K562 (cell line): ENCODE data around the gene FLRT1. TPM values are rescaled to one million over a fixed set of nuclear protein-coding genes. Genes with fewer than 3 reads are reported as not detected.

Source experiments
- ATAC-seq: fragments of 200-7000 bp; cut with Tn5 transposase; 3 replicates; pipeline ENCODE4 v1.9.1; 2020; ENCODE audit warnings: moderate library complexity
- BruUV-seq: library from RNA; stranded (reverse); fragments of 400-500 nt; replicated peaks from 2 replicates; lab custom pipeline; 2021; lab: Mats Ljungman, UMichigan
- CTCF ChIA-PET: fragments of 300-600 bp; formaldehyde crosslinking; extraction: SDS; loops from one replicate; lab custom pipeline; 2021; ENCODE audit warnings: low intra/inter-chr PET ratio; lab: Yijun Ruan, JAX
- POLR2A ChIA-PET: fragments of 300-600, 350-650 bp; sonication (Branson Sonifier 250); formaldehyde crosslinking; extraction: SDS; loops from one replicate; lab custom pipeline; 2021; ENCODE audit warnings: antibody characterized with exemption, inconsistent platforms; lab: Yijun Ruan, JAX
- DNase-seq, 4 experiments: peaks; one replicate each; pipeline versions ENCODE4 v3.0.0 to v3.0.0-alpha.2; 2011 to 2018; ENCODE audit warnings: low spot score in 3 of 4, mixed read lengths in 3 of 4; ENCODE audit errors: extremely low read depth in 1 of 4
- FAIRE-seq: peaks from 2 replicates; lab custom pipeline; 2011; peaks lifted over from hg19 to GRCh38; lab: Jason Lieb, UNC
- H2AFZ ChIP-seq: 2 replicates; pipeline ENCODE4 v1.6.0; 2011; ENCODE audit warnings: low read depth, low read length, control low read depth, inconsistent platforms
- H3K27ac ChIP-seq: fragments of 200-600 bp; 3 replicates; pipeline ENCODE4 v1.8.0; 2011; ENCODE audit warnings: low read depth, mild to moderate bottlenecking, control low read depth, inconsistent platforms, low read length, moderate library complexity, mixed read lengths; ENCODE audit errors: extremely low read depth
- H3K27me3 ChIP-seq, 2 experiments: fragments of 300-600 bp in 1 of 2; 2 replicates in 1 of 2; 3 replicates in 1 of 2; pipeline versions ENCODE4 v1.6.0 to v1.8.0; 2011; ENCODE audit warnings: inconsistent platforms in 2 of 2, low read length in 2 of 2, mild to moderate bottlenecking in 1 of 2, mixed read lengths in 1 of 2, moderate library complexity in 1 of 2; ENCODE audit not compliant: control insufficient read depth in 2 of 2, insufficient read depth in 2 of 2
- H3K36me3 ChIP-seq: fragments of 300-600 bp; 3 replicates; pipeline ENCODE4 v1.8.0; 2011; ENCODE audit warnings: mild to moderate bottlenecking, low read length, inconsistent platforms; ENCODE audit not compliant: control insufficient read depth, insufficient read depth
- H3K4me1 ChIP-seq, 2 experiments: fragments of 200-600 bp in 1 of 2; replicated peaks in 1 of 2; 2 replicates in 1 of 2; 3 replicates in 1 of 2; pipeline versions ENCODE4 v1.5.1 to v1.8.0; 2011; ENCODE audit warnings: inconsistent platforms in 2 of 2, low read length in 2 of 2, mild to moderate bottlenecking in 1 of 2, mixed read lengths in 1 of 2, moderate library complexity in 1 of 2; ENCODE audit not compliant: control insufficient read depth in 2 of 2, insufficient read depth in 2 of 2
- H3K4me2 ChIP-seq: 2 replicates; pipeline ENCODE4 v1.6.1; 2011; ENCODE audit warnings: low read length, control low read depth, inconsistent platforms, mixed read lengths; ENCODE audit not compliant: insufficient read depth
- H3K4me3 ChIP-seq: fragments of 200-600 bp; sonication (generic), shearing (Covaris generic); 2 replicates; pipeline ENCODE4 v1.5.1; 2016; ENCODE audit warnings: control low read depth, inconsistent platforms
- H3K79me2 ChIP-seq: fragments of 200-600 bp; 3 replicates; pipeline ENCODE4 v1.8.0; 2011; ENCODE audit warnings: low read length, inconsistent platforms; ENCODE audit not compliant: control insufficient read depth, insufficient read depth
- H3K9ac ChIP-seq, 2 experiments: 2 replicates each; pipeline versions ENCODE4 v1.6.0 to v1.6.1; 2011; ENCODE audit warnings: low read depth in 2 of 2, low read length in 2 of 2, control low read depth in 1 of 2, inconsistent platforms in 1 of 2, mild to moderate bottlenecking in 1 of 2, mixed read lengths in 1 of 2; ENCODE audit not compliant: insufficient read depth in 1 of 2
- H3K9me1 ChIP-seq: one replicate; pipeline ENCODE4 v1.6.0; 2011; ENCODE audit warnings: inconsistent platforms, mild to moderate bottlenecking, low read length, moderate library complexity; ENCODE audit not compliant: control insufficient read depth, insufficient read depth
- H3K9me3 ChIP-seq: replicated peaks from 2 replicates; pipeline ENCODE4 v1.5.1; 2011; ENCODE audit warnings: low read depth, low read length, inconsistent platforms; ENCODE audit not compliant: control insufficient read depth, insufficient read depth
- H4K20me1 ChIP-seq: replicated peaks from 2 replicates; pipeline ENCODE4 v1.6.1; 2011; ENCODE audit warnings: low read length, inconsistent platforms, mixed read lengths; ENCODE audit not compliant: control insufficient read depth, insufficient read depth
- ARID4B ChIP-seq: sonication (generic); formaldehyde crosslinking; IDR thresholded peaks from 2 replicates; pipeline ENCODE4 v1.8.0; 2022; ENCODE audit warnings: mild to moderate bottlenecking, missing genetic modification reagents
- COPS2 ChIP-seq: fragments of 450-650 bp; conservative IDR thresholded peaks from 2 replicates; pipeline ENCODE4 v1.6.1; 2016; ENCODE audit warnings: mild to moderate bottlenecking, moderate library complexity
- KAT2B ChIP-seq: IDR thresholded peaks from one replicate; pipeline ENCODE4 v1.6.1; 2012; ENCODE audit warnings: low read depth, mild to moderate bottlenecking, control low read depth, inconsistent platforms, low read length, moderate library complexity
- NFATC3 ChIP-seq: fragments of 450-650 bp; IDR thresholded peaks from 2 replicates; pipeline ENCODE4 v1.6.1; 2017; ENCODE audit warnings: mild to moderate bottlenecking
- PHTF2 ChIP-seq: fragments of 250-450 bp; sonication (Bioruptor Pico); IDR thresholded peaks from 2 replicates; pipeline ENCODE4 v1.5.0; 2021; ENCODE audit warnings: mild to moderate bottlenecking
- ZC3H4 ChIP-seq: sonication (generic); formaldehyde crosslinking; IDR thresholded peaks from 2 replicates; pipeline ENCODE4 v1.9.0; 2021; ENCODE audit warnings: missing genetic modification reagents, borderline replicate concordance
- ZNF347 ChIP-seq: fragments of 450-650 bp; formaldehyde crosslinking; IDR thresholded peaks from 2 replicates; pipeline ENCODE4 v1.4.0; 2020; ENCODE audit warnings: low read depth, mild to moderate bottlenecking, moderate library complexity
- ZNF408 ChIP-seq: fragments of 250-450 bp; sonication (Bioruptor Pico); IDR thresholded peaks from 2 replicates; pipeline ENCODE4 v1.4.0; 2020; ENCODE audit warnings: low read depth, mild to moderate bottlenecking, moderate library complexity
- ZNF436 ChIP-seq: fragments of 250-450, 450-650 bp; sonication (Bioruptor Pico); formaldehyde crosslinking; IDR thresholded peaks from 2 replicates; pipeline ENCODE4 v1.7.0; 2020; ENCODE audit warnings: mild to moderate bottlenecking
- ZNF830 ChIP-seq: fragments of 250-450 bp; sonication (Bioruptor Pico); IDR thresholded peaks from 2 replicates; pipeline ENCODE4 v1.5.0; 2021; ENCODE audit warnings: mild to moderate bottlenecking
- WGBS: fragments of 100-300 bp; shearing (Covaris generic); methylation state at CpG from one replicate; pipeline ENCODE4 v1.1.6; 2016; ENCODE audit warnings: low coverage, mixed read lengths; ENCODE audit not compliant: insufficient coverage; ENCODE audit errors: missing lambda C conversion rate; 5-methylcytosine and 5-hydroxymethylcytosine counted together
- in situ Hi-C: fragments of 300-500 bp; cut with MboI; formaldehyde crosslinking; loops from 4 replicates; pipeline ENCODE4 v1.15.0; 2018; ENCODE audit warnings: inconsistent platforms, mixed read lengths
- intact Hi-C: fragments of 100-400 bp; cut with micrococcal nuclease; formaldehyde crosslinking; loops from 2 replicates; pipeline ENCODE4 v1.14.2; 2022
- polyA plus RNA-seq, 8 experiments: library from polyadenylated mRNA; depleted of rRNA in 4 of 8; stranded (reverse) in 5 of 8; unstranded in 3 of 8; fragments of >200 nt; fragmentation: Nextera tagmentation in 2 of 8; fragmentation: Illumina TruSeq in 1 of 8; extraction: Ambion mirVana in 2 of 8; extraction: Trizol in 1 of 8; gene quantifications; 2 replicates each; pipeline versions ENCODE4 v1.2.1 to v1.2.3, GENCODE V29; 2011 to 2014; ENCODE audit warnings: inconsistent platforms in 1 of 8, missing spikeins in 1 of 8
- total RNA-seq, 7 experiments: library from RNA; depleted of rRNA in 6 of 7; stranded (reverse); fragments of >200 nt in 6 of 7; fragmentation: Illumina TruSeq in 2 of 7; extraction: Trizol in 2 of 7; gene quantifications; 2 replicates each; pipeline versions ENCODE4 v1.2.1 to v1.2.3, GENCODE V29; 2011 to 2021; ENCODE audit warnings: low replicate concordance in 1 of 7
- TF ChIP-seq, protein P1 (sequence below): fragments of 450-650 bp; IDR thresholded peaks from 2 replicates; pipeline ENCODE4 v1.7.1; 2018; ENCODE audit warnings: mild to moderate bottlenecking, low read depth; ENCODE audit not compliant: partially characterized antibody
- TF ChIP-seq, protein P2 (sequence below): fragments of 250-450 bp; sonication (Bioruptor Pico); IDR thresholded peaks from 2 replicates; pipeline ENCODE4 v1.8.0; 2021; ENCODE audit warnings: mild to moderate bottlenecking, moderate library complexity

The FLRT1 gene
- total and polyA plus RNA-seq, 9 of the 15 experiments (the other 6 are each of a cell fraction or from before 2014, with no cell fraction given), result not detected

DNA sequence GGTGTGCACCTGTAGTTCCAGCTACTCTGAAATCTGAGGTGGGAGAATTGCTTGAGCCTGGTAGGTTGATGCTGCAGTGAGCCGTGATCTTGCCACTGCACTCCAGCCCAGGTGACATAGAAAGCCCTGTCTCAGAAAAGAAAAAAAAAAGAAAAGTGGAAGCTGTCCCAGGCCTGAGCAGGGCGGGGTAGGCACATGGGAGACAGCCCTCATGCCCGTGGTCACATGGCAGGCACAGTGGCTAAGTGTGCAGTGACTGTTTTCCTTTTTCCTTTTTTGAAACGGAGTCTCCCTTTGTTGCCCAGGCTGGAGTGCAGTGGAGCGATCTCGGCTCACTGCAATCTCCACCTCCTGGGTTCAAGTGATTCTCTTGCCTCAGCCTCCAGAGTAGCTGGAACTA lies 41.7 kb upstream of the FLRT1 start (continued):
- no peak for TF ChIP-seq ARID4B
- no peak for TF ChIP-seq ZNF347 (CRISPR knock-in tag)

DNA sequence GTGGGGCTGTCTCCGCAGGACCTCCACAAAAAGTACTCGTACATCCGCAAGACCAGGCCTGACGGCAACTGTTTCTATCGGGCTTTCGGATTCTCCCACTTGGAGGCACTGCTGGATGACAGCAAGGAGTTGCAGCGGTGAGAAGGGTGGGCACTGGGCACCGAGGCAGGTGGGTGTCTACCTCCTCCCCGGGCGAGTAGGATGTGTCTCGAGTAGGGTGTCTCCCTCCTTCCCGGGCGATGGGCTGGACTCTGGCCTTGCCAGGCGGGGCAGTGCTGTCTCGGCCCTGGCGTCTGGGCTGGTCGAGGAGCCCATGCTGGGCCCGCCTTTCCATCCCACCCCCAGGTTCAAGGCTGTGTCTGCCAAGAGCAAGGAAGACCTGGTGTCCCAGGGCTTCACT lies 39.2 kb upstream of the FLRT1 start:
- ATAC-seq, result no peak
- Histone ChIP-seq H3K9me1 (no peaks in the 10 kb centered on the region), H3K36me3 (peaks cover 75% of the 10 kb centered on the region; the same call in 2 of the 3 replicates), H3K4me1 (peaks cover 0 to 43% of the 10 kb centered on the region in 2 experiments; a peak in 2 of 5 replicates), H3K4me3 (no peak overlapping the region), H3K27ac (no peak overlapping the region), H3K9me3 (no peaks in the 10 kb centered on the region), H3K9ac (no peak overlapping the region), H2AFZ (no peak overlapping the region), H3K27me3 (no peaks in the 10 kb centered on the region), H3K79me2 (0 out of 3 replicates have a peak, but pooled peaks cover 2% of the 10 kb centered on the region), H4K20me1 (peaks cover 4% of the 10 kb centered on the region; the same call in 1 of the 2 replicates), H3K4me2 (no peak overlapping the region)
- in situ Hi-C loops, result no loop called here
- no TSS peak for BruUV-seq
- intact Hi-C loops, result no loop called here
- FAIRE-seq, result no peak
- WGBS, result 94% methylated on average over 16 of the region's 18 CpGs
- CTCF ChIA-PET, result no interaction called here
- DNase-seq, result no peak
- POLR2A ChIA-PET, result interaction anchor here (0.7 kb wide), 1 partner anchor 20 kb away, joined by 3 read pairs; no protein-coding TSS in a partner anchor
- no peak for TF ChIP-seq ZNF408
- TF ChIP-seq PHTF2 (CRISPR knock-in tag), result no peak
- no peak for TF ChIP-seq NFATC3
- TF ChIP-seq, protein P1, sequence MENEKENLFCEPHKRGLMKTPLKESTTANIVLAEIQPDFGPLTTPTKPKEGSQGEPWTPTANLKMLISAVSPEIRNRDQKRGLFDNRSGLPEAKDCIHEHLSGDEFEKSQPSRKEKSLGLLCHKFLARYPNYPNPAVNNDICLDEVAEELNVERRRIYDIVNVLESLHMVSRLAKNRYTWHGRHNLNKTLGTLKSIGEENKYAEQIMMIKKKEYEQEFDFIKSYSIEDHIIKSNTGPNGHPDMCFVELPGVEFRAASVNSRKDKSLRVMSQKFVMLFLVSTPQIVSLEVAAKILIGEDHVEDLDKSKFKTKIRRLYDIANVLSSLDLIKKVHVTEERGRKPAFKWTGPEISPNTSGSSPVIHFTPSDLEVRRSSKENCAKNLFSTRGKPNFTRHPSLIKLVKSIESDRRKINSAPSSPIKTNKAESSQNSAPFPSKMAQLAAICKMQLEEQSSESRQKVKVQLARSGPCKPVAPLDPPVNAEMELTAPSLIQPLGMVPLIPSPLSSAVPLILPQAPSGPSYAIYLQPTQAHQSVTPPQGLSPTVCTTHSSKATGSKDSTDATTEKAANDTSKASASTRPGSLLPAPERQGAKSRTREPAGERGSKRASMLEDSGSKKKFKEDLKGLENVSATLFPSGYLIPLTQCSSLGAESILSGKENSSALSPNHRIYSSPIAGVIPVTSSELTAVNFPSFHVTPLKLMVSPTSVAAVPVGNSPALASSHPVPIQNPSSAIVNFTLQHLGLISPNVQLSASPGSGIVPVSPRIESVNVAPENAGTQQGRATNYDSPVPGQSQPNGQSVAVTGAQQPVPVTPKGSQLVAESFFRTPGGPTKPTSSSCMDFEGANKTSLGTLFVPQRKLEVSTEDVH, result no peak
- TF ChIP-seq ZNF830, result no peak
- TF ChIP-seq, protein P2, sequence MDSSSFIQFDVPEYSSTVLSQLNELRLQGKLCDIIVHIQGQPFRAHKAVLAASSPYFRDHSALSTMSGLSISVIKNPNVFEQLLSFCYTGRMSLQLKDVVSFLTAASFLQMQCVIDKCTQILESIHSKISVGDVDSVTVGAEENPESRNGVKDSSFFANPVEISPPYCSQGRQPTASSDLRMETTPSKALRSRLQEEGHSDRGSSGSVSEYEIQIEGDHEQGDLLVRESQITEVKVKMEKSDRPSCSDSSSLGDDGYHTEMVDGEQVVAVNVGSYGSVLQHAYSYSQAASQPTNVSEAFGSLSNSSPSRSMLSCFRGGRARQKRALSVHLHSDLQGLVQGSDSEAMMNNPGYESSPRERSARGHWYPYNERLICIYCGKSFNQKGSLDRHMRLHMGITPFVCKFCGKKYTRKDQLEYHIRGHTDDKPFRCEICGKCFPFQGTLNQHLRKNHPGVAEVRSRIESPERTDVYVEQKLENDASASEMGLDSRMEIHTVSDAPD (CRISPR knock-in tag), result no peak
- TF ChIP-seq ZNF436, result no peak
- no peak for TF ChIP-seq COPS2
- no peak for TF ChIP-seq KAT2B
- no peak for TF ChIP-seq ZC3H4 (CRISPR knock-in tag)
